Right hindlimb (tissue), 1 donor: ENCODE data around the gene OR52W1.
"Not testable (repeated sequence)": the region's sequence is repeated elsewhere in the genome, so short reads cannot be mapped to it uniquely, and the experiment has no call there.

Experiments
- DNase-seq: peaks from one replicate; pipeline ENCODE4 v3.0.0-alpha.2; 2018

Gene OR52W1

DNA sequence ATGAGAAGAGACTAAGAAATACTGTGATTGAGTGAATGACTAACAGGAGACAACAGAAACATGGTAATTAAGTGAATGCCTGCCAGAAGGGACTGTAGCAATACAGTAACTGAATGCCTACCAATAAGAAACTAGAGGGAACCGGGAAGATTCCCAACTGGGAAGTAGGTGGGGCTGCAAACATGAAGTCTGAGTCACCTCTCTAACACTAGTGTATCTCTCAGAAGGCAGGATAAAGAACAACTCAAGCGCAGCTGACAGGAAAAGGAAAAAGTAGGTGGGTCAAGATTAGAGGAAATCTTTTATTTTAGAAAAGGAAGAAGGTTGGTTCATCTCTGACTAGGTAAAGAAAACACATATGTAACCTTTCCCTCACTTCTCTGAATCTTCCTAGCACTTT, 20.3 kb downstream of the OR52W1 start:
- no peak for DNase-seq

DNA sequence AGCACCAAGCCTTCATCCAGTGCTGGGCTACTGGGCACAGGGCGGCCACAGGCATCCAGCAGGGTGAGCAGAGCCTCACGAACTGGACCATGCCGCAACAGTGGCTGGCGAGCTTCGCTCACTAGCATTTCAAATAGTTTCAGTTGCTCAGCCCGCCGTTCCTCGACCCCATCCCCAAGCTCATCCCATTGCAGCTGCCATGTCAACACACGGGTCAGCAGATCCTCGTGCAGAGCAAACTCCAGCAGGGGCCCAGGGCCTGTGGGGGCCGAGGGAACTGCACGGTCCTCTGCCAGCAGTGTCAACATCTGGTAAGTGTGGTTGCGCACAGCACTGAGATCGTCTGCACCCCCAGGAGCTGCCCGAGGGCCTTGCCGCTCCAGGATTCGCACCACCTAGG, 24.8 kb downstream of the OR52W1 start:
- DNase-seq: no peak

DNA sequence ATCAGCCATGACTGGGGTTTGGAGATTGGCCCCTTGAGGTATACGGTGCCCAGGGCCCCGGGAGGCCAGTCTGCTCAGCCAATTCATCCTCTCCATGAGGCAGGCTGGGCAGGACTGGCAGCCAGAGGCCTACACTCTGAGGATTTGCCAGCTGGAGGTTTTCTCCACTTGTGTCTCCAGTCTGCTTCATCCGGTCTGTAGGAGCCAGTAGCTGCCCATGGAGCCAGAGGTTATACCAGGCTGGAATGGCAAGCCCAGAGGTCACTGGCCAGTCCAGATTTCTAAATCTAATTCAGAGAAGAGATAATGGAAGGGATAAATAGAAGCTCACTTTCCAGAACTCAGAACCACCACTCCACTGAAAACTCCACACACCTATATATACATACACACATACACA, 25.4 kb downstream of the OR52W1 start:
- no peak for DNase-seq

DNA sequence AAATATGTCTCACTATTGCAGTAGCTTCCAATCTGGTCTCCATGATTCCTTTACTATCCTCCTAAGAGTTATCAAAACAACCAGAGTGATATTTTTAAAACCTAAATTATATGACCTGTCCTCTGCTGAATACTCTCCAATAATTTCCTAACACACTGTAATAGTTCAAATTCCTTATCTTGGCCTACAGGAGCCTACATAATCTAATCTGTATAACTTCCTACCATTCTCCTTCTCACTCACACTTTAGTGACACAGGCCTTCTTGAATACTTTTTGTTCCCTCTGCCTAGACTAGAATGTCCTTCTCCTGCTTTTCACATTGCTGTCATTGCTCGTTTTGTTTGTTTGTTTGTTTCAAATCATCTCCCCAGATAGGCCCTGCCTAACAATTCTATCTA, 26.0 kb downstream of the OR52W1 start:
- no peak for DNase-seq

DNA sequence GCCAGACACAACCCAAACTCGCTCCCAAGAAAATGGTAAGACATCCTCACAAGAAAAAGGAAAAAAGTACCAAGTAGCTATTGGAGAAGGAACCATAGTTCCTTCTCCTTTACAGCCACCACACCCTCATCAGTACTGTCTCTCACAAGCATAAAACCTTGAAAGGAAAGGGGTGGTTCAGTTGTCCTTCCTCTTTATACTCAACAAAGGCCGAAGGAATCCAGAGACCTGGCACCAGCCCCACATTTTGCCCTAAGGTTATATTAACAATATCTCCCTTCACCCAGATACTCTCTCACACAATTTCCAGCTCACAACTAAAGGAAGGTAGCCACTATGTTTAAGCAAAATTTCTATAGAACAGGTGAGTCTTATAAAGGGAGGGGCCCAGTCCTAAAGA, 26.9 kb downstream of the OR52W1 start:
- no peak for DNase-seq

DNA sequence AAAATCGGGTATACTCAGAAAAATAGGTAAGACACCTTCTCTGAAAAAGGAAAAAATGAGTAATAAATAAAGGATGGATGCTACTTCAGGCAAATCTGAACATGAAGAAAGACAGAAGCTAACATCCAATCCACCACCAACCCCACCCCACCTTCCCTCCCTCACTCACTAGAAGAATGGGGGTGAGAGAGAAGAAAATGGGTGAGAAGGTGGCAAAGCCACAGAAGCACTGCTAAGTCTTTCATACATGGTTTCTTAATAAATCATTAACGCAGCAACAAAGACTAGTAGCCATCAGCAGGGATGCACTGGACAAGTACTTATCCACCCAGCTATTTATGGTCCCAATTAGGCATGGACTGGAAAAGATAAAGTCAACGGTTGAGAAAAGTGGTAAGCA, 29.5 kb downstream of the OR52W1 start:
- DNase-seq: no peak

DNA sequence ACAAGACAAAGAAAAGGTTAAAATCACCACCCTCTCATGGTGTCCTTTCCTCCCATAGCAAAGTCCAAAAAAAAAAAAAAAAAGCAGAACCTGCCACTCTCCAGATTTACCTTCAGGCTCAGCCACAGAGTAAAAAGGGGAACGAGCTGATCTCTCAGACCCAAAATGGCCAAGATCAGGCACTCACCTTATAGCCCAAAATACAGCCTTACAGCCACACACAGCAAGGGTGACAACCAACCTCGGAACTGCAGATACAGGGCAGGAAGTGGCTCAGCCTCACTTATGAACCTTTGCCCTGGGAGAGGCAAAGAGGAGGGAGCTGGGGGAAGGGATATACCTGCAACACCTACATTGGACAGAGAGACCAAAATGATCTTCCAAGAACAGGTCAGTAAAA, 30.9 kb downstream of the OR52W1 start:
- no peak for DNase-seq

DNA sequence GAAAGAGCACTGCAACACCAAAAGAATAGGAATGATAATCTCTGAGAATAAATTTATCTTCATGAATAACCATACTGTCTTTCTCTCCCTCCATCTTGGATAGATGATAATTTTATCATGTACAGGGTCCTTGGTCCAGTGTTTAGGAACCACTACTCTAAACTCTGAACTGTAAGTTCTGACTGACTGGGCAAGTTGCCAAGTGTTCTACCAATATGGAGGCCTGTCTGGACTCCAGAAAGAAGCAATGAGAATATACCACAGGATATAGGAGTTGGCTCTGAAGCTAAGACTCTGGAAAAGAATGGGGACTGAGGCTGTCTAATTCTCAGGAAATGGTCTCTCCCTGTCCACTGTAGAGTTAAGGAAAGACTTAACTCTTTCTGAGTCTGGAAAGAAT, 33.9 kb downstream of the OR52W1 start:
- no peak for DNase-seq

DNA sequence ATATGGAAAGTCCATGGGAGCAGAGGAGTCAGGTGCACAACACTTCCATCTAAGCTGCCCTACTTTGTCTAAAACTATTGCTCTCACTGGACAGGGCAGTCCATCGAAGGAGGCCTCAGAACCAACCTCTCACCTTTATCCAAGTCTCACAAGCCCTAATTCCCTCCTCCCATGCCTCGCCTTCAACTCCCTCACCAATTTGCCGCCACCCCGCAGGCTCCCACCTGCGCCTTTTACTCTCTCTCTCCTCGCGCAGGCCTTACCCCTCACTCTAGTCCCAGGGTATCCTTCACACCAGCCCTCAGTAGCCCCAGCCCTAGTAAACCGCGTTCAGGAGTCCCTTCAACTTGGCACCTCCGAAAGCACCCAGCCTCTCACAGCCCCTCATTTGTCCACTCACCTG, 35.0 kb downstream of the OR52W1 start:
- DNase-seq: no peak

DNA sequence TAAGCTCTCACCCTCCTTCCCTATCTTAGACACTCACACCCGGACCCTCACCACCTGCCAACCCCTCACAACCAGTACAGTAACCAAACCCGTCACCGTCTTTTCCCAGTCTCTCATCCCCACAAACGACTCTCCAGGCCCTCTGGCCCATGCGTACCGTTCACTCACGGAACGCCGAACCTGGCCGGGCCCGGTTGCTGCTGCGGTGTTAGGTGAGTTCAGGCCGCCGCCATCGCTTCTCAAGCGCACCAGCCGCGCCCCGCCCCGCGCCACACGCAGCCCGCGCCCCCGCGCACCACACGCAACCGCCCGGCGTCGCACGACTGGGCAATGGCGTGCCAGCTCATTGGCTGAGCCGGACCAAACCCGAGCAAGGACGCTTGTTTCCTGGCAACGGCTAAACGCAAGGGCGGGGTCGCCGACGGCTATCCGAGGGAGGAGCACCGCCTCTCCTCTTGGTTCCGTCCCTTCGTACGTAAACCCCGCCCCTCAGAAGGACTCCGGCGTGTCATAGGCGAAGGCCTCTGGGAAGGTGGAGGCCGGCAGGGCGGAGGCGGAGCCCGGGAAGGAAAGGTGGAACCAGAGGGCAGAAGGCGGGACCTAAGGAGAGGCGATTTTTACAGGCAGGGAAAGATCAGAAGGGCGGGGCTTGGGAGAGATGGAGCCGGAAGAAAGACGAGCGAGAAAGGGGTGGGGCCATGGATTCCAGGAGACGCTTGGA, 35.5 kb downstream of the OR52W1 start, which contains the start of gene FHIP1B:
Gene FHIP1B, minus strand, starts transcription at position 250 of the 721 bp plus-strand sequence. CDS start 10,120 bp downstream, outside the sequence.
- DNase-seq: peak; percentile 100

DNA sequence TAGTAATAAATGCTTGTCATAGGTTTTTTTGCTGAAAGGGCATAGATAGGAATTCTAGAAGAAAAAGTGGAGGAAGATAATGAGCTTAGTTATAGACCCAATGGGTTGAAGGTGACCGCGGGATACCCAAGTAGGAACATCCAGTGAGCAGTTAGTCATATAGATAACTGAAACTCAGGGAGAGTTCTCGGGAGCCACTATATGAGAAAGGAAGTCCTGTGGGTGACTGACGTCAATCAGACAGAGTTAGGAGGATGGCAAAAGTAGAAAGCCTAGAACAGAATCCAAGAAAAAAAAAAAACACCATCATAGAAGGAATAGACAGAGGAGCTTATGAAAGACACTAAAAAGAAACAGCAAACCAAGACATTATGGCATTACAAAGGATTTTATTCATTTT, 38.2 kb downstream of the OR52W1 start:
- DNase-seq: no peak

DNA sequence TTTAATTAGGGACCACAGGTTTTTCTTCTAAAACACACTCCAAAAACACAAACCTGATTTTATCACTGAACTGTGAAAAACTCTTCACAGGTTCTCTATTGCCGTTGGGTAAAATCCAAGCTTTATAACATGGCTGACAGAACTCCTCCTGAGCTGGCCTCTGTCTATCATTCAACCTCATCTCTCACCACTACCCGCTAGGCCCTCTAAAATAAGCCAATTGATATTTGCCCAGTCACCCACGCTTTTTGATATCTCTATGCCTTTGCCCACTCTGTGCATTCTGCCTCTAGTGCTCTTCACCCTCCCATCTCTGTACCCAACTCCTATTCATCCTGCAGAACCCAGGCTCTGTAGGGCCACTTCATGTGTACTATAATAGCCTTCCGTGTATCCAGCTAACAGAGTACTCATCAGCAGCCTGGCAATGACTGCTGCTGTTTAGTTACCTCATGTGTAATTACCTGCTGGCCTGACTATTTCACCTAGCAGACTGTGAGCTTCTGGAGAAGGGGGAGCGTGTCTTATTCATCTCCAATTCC, 38.8 kb downstream of the OR52W1 start:
- DNase-seq: no peak

DNA sequence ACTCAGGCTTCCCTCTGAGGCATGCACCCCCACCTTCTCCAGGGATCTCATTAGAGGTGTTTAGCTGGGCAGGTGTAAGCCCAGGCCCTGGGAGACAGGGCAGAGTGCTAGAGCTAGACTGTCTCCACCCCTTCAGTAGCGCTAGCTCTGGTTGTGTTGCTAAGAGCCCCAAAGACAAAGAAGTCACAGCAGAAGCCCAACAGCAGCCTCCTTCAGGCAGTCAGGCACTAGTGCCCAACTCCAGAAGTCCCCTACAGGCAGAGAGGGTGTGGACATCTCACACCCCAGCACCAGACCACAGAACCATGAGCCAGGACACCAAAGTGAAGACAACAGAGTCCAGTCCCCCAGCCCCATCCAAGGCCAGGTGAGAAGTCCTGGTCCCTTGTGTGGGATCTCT, 39.9 kb downstream of the OR52W1 start, which contains the start of gene CNGA4:
Gene CNGA4, plus strand, starts transcription at position 188 of the 400 bp plus-strand sequence. Its CDS starts 118 bp downstream, at position 306.
- no peak for DNase-seq

DNA sequence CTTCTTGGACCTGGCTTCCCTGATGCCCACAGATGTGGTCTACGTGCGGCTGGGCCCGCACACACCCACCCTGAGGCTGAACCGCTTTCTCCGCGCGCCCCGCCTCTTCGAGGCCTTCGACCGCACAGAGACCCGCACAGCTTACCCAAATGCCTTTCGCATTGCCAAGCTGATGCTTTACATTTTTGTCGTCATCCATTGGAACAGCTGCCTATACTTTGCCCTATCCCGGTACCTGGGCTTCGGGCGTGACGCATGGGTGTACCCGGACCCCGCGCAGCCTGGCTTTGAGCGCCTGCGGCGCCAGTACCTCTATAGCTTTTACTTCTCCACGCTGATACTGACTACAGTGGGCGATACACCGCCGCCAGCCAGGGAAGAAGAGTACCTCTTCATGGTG, 41.1 kb downstream of the OR52W1 start:
- no peak for DNase-seq

DNA sequence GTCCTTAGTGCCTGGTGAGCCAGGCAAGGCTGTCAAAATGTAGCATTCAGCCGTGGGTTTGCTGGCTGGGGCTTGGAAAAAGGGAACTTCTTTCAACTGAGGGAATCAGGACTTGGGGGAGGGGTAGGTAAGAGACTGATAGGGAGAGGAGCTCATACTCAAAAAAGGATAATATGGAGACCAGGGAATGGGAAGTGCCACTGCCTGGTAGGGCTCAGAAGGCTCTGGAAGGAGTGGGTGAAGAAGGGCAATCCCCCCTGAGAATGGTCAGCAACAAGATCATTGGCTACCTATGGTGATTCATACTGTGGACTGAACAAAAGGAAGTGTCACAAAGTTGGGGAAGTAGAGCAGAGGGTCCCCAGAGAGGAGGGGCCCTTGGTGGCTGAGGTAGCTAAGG, 41.8 kb downstream of the OR52W1 start:
- DNase-seq: no peak

DNA sequence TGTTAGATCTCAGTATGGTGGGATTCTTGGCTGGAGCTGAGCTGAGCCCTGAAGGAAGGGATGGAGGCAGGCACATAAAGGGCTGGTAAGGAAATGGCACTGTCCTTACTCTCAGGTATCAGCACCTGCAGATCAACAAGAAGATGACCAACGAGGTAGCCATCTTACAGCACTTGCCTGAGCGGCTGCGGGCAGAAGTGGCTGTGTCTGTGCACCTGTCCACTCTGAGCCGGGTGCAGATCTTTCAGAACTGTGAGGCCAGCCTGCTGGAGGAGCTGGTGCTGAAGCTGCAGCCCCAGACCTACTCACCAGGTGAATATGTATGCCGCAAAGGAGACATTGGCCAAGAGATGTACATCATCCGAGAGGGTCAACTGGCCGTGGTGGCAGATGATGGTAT, 42.3 kb downstream of the OR52W1 start:
- no peak for DNase-seq

DNA sequence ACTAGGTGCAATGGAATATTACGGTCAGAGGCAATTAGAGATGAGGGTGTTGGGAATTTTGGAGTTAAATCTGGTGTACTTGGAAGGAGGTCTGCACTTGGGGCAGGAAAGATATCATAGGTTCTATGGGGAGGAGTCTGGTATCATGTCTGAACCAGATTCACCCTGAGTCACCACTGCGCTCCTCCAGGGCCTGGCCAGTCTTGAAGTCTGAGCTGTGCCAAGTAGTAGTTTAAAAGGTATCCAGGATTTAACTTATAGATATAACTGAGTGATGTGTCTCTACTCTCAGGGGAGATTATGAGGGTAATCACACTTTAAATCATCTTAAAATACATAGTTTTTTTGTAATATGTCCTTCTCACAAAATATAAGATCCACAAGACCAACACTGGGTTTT, 46.5 kb downstream of the OR52W1 start:
- DNase-seq: no peak

DNA sequence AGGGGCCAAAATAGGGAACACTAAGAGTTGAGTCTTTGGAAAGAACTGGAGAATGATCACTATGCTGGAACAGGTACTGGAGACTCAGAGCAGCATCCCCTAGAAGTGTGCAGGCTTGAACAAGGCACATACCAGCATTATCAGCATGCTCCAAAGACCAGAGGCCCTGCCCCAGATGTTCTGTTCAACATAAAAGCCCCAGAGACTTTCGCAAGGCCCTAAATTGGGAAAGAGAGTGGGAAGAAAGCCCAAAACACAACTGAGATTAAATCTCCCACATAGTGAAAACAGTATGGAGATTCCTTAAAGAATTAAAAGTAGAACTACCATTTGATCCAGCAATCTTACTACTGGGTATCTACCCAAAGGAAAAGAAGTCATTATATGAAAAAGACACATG, 49.2 kb downstream of the OR52W1 start:
- DNase-seq: no peak

DNA sequence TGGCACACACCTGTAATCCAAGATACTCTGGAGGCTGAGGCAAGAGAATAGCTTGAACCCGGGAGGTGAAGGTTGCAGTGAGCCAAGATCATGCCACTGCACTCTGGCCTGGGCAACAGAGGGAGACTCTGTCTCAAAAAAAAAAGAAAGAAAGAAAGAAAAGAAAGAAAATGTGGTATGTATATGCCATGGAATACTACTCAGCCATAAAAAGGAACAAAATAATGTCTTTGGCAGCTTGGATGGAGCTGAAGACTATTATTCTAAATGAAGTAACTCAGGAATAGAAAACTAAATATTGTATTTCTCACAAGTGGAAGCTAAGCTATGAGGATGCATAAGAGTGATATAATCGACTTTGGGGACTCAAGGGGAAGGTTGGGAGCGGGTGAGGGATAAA, 49.9 kb downstream of the OR52W1 start:
- not testable (repeated sequence) for DNase-seq
